WTC11 (cell line): Measurements from ENCODE around the gene MYO1H. TPM values are rescaled to one million over a fixed set of nuclear protein-coding genes. Genes with fewer than 3 reads are reported as not detected.
"Not testable (repeated sequence)": the region's sequence is repeated elsewhere in the genome, so short reads cannot be mapped to it uniquely, and the experiment has no call there.

Source experiments
- ATAC-seq: fragments of 200-7000 bp; cut with Tn5 transposase; 2 replicates; pipeline ENCODE4 v1.10.0; 2021; ENCODE audit warnings: mild to moderate bottlenecking, moderate library complexity
- CTCF ChIA-PET: fragments of 300-600 bp; sonication (Branson Sonifier 250); formaldehyde crosslinking; loops from one replicate; lab custom pipeline; 2021; ENCODE audit warnings: antibody characterized with exemption; lab: Charles Lee
- POLR2A ChIA-PET: fragments of 350-600 bp; sonication (Branson Sonifier 250); formaldehyde crosslinking; loops from one replicate; lab custom pipeline; 2021; ENCODE audit warnings: antibody characterized with exemption; lab: Charles Lee
- DNase-seq: peaks from one replicate; pipeline ENCODE4 v3.0.0; 2021; ENCODE audit warnings: low spot score
- H3K27ac Mint-ChIP-seq: 2 replicates; pipeline ENCODE4 v1.8.0; 2021; ENCODE audit warnings: mixed read lengths
- H3K27me3 Mint-ChIP-seq: 2 replicates; pipeline ENCODE4 v1.8.0; 2021; ENCODE audit warnings: low read depth, mild to moderate bottlenecking, moderate library complexity, mixed read lengths
- H3K36me3 Mint-ChIP-seq: 2 replicates; pipeline ENCODE4 v1.8.0; 2021; ENCODE audit warnings: mixed read lengths
- H3K4me1 Mint-ChIP-seq: 2 replicates; pipeline ENCODE4 v1.8.0; 2022; ENCODE audit warnings: mixed read lengths
- H3K4me3 Mint-ChIP-seq: 2 replicates; pipeline ENCODE4 v1.8.0; 2021; ENCODE audit warnings: mild to moderate bottlenecking, moderate library complexity, mixed read lengths
- H3K9me3 Mint-ChIP-seq: 2 replicates; pipeline ENCODE4 v1.8.0; 2021; ENCODE audit warnings: mixed read lengths
- ATF3 ChIP-seq: sonication (generic); formaldehyde crosslinking; conservative IDR thresholded peaks from 2 replicates; pipeline ENCODE4 v1.8.1; 2022; ENCODE audit warnings: mild to moderate bottlenecking, missing genetic modification reagents
- PRRX2 ChIP-seq: fragments of 250-450 bp; sonication (Bioruptor Pico); IDR thresholded peaks from 2 replicates; pipeline ENCODE4 v1.8.0; 2021; ENCODE audit warnings: mild to moderate bottlenecking
- ZNF281 ChIP-seq: sonication (generic); formaldehyde crosslinking; IDR thresholded peaks from 2 replicates; pipeline ENCODE4 v1.8.0; 2023; ENCODE audit warnings: mild to moderate bottlenecking, missing genetic modification reagents
- ZNF671 ChIP-seq: fragments of 250-450 bp; sonication (Bioruptor Pico); IDR thresholded peaks from 2 replicates; pipeline ENCODE4 v1.8.0; 2021; ENCODE audit warnings: mild to moderate bottlenecking
- total RNA-seq: library from RNA; stranded (reverse); gene quantifications from 3 replicates; pipeline ENCODE4 v1.2.3, GENCODE V29; 2021
- TF ChIP-seq, protein P1 (sequence below): sonication (generic); formaldehyde crosslinking; IDR thresholded peaks from 2 replicates; pipeline ENCODE4 v1.8.0; 2022; ENCODE audit warnings: mild to moderate bottlenecking, missing genetic modification reagents
- TF ChIP-seq, protein P2 (sequence below): sonication (generic); formaldehyde crosslinking; IDR thresholded peaks from 2 replicates; pipeline ENCODE4 v1.8.1; 2022; ENCODE audit warnings: low read depth, missing genetic modification reagents, borderline replicate concordance

The MYO1H gene
- total RNA-seq, 1 experiment from 2014 or later: 0.44 TPM

DNA sequence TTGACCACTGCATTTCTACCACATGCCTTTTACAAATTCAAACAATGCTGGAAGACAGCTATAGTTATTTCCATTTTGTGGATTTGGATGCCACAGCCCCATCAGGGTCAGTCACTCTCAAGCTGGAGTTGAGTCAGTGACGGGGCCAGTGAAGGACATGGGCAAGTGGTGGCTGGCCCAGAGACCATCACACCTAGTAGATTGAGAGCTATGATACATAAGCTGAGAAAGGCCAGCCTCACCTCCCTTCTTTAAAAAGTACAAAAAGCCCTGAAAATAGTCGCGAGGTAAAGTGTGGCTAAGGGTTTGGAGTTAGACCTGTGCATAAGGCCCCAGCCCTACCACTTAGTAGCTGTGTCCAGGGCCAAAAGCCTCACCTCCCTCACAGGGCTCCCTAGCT, 125.3 kb downstream of the MYO1H start (continued):
- no peak for TF ChIP-seq ATF3 (CRISPR knock-in tag)
- TF ChIP-seq PRRX2 (CRISPR knock-in tag): no peak

- CTCF ChIA-PET: interaction anchor here (1.0 to 6.7 kb wide), 4 partner anchors 40 to 301 kb away, joined by 3 to 44 read pairs (median 4); no protein-coding TSS in a partner anchor
- not testable (repeated sequence) for ATAC-seq, DNase-seq, H3K27me3 Mint-ChIP-seq, H3K4me3 Mint-ChIP-seq, H3K9me3 Mint-ChIP-seq, H3K27ac Mint-ChIP-seq
- H3K4me1 Mint-ChIP-seq: peaks cover 29% of the 10 kb centered on the region
- H3K36me3 Mint-ChIP-seq: peaks cover 17% of the 10 kb centered on the region
- POLR2A ChIA-PET: interaction anchor here (1.8 kb wide), 1 partner anchor 11 kb away, joined by 4 read pairs; no protein-coding TSS in a partner anchor
Observed at GRCh38 chr12:109473526-109474270, 126.0 kb downstream of the MYO1H start.

DNA sequence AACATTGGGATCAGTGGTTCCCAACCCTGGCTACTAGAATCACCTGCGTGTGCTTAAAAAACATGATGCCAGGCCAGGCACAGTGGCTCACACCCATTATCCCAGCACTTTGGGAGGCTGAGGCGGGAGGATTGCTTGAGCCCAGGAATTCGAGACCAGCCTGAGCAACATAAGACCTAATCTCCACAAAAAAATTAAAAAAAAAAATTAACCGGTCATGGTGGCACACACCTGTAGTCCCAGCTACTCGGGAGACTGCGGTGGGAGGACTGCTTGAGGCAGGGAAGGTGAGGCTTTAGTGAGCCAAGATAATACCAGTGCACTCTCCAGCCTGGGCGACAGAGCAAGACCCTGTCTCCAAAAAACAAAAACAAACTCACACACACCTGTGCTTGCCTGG, 127.4 kb downstream of the MYO1H start:
- H3K4me1 Mint-ChIP-seq: peaks cover 30% of the 10 kb centered on the region
- H3K27me3 Mint-ChIP-seq: no peaks in the 10 kb centered on the region
- no peak overlapping the region for H3K27ac Mint-ChIP-seq

More for the DNA sequence above, 127.4 kb downstream of the MYO1H start:
- ATAC-seq (no peak), DNase-seq (no peak)
- CTCF ChIA-PET: interaction anchor here (1.4 to 6.7 kb wide), 3 partner anchors 17 to 47 kb away, joined by 6 to 44 read pairs (median 8); no protein-coding TSS in a partner anchor
- POLR2A ChIA-PET: interaction anchor here (1.2 kb wide), 1 partner anchor 12 kb away, joined by 3 read pairs; no protein-coding TSS in a partner anchor
- Mint-ChIP-seq H3K4me3 (peak overlapping the region; percentile 94), H3K36me3 (peaks cover 4% of the 10 kb centered on the region; the same call in 1 of the 2 replicates), H3K9me3 (no peaks in the 10 kb centered on the region)
- TF ChIP-seq, protein P1, sequence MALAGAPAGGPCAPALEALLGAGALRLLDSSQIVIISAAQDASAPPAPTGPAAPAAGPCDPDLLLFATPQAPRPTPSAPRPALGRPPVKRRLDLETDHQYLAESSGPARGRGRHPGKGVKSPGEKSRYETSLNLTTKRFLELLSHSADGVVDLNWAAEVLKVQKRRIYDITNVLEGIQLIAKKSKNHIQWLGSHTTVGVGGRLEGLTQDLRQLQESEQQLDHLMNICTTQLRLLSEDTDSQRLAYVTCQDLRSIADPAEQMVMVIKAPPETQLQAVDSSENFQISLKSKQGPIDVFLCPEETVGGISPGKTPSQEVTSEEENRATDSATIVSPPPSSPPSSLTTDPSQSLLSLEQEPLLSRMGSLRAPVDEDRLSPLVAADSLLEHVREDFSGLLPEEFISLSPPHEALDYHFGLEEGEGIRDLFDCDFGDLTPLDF (CRISPR knock-in tag): no peak
- TF ChIP-seq ZNF671 (CRISPR knock-in tag) (no peak), ZNF281 (no peak)
- TF ChIP-seq, protein P2, sequence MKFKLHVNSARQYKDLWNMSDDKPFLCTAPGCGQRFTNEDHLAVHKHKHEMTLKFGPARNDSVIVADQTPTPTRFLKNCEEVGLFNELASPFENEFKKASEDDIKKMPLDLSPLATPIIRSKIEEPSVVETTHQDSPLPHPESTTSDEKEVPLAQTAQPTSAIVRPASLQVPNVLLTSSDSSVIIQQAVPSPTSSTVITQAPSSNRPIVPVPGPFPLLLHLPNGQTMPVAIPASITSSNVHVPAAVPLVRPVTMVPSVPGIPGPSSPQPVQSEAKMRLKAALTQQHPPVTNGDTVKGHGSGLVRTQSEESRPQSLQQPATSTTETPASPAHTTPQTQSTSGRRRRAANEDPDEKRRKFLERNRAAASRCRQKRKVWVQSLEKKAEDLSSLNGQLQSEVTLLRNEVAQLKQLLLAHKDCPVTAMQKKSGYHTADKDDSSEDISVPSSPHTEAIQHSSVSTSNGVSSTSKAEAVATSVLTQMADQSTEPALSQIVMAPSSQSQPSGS (CRISPR knock-in tag): no peak
